Mesodermal cell (in vitro differentiated cells): Measurements from ENCODE around the gene MPZL1.

Experiments used
- H3K27ac ChIP-seq: 2 replicates; pipeline ENCODE4 v1.7.0; 2013; ENCODE audit warnings: mild to moderate bottlenecking, low read depth, low read length, moderate library complexity; ENCODE audit not compliant: severe bottlenecking
- H3K36me3 ChIP-seq: 2 replicates; pipeline ENCODE4 v1.7.1; 2013; ENCODE audit warnings: mild to moderate bottlenecking, low read length, moderate library complexity; ENCODE audit not compliant: control insufficient read depth, insufficient read depth
- H3K4me1 ChIP-seq: one replicate; pipeline ENCODE4 v1.7.1; 2013; ENCODE audit warnings: mild to moderate bottlenecking, low read length; ENCODE audit not compliant: insufficient read depth, control insufficient read depth, poor library complexity, severe bottlenecking
- H3K4me3 ChIP-seq: 2 replicates; pipeline ENCODE4 v1.7.0; 2013; ENCODE audit warnings: low read length, control low read depth, mild to moderate bottlenecking; ENCODE audit not compliant: insufficient read depth, poor library complexity, severe bottlenecking; ENCODE audit errors: extremely low read depth
- H3K9me3 ChIP-seq: 2 replicates; pipeline ENCODE4 v1.7.1; 2013; ENCODE audit warnings: mild to moderate bottlenecking, low read length, moderate library complexity; ENCODE audit not compliant: control insufficient read depth
- WGBS, 2 experiments: methylation state at CpG; one replicate each; pipeline ENCODE4 v1.1.5; 2013; ENCODE audit warnings: missing lambda C conversion rate in 2 of 2; ENCODE audit not compliant: insufficient coverage in 2 of 2; 5-methylcytosine and 5-hydroxymethylcytosine counted together

Gene MPZL1

GRCh38 chr1:167707942-167708341 lies 13.8 kb upstream of the MPZL1 start:
- peaks cover 22% of the 10 kb centered on the region for H3K4me1 ChIP-seq
- no peaks in the 10 kb centered on the region for H3K9me3 ChIP-seq
- H3K4me3 ChIP-seq = no peak overlapping the region
- H3K27ac ChIP-seq = no peak overlapping the region
- H3K36me3 ChIP-seq = peaks cover 3% of the 10 kb centered on the region
- WGBS, 2 experiments = 89 to 90% methylated on average over 3 to 4 of the region's 4 CpGs

GRCh38 chr1:167708940-167709389 lies 12.8 kb upstream of the MPZL1 start:
- peaks cover 22% of the 10 kb centered on the region for H3K4me1 ChIP-seq
- no peaks in the 10 kb centered on the region for H3K36me3 ChIP-seq
- WGBS, 2 experiments = 73 to 83% methylated on average over 2 to 3 of the region's 3 CpGs
- H3K9me3 ChIP-seq = no peaks in the 10 kb centered on the region
- H3K4me3 ChIP-seq = no peak overlapping the region
- no peak overlapping the region for H3K27ac ChIP-seq

GRCh38 chr1:167710836-167711235 lies 10.9 kb upstream of the MPZL1 start:
- WGBS, 2 experiments = no CpG with 5 or more reads among the region's 1 CpG

GRCh38 chr1:167711797-167712196 lies 10.0 kb upstream of the MPZL1 start:
- 88 to 100% methylated on average over 1 to 2 of the region's 3 CpGs for WGBS, 2 experiments
- H3K4me1 ChIP-seq = peaks cover 4% of the 10 kb centered on the region
- H3K27ac ChIP-seq = no peak overlapping the region
- no peak overlapping the region for H3K4me3 ChIP-seq
- no peaks in the 10 kb centered on the region for H3K9me3 ChIP-seq
- no peaks in the 10 kb centered on the region for H3K36me3 ChIP-seq

More at GRCh38 chr1:167710836-167711235, 10.9 kb upstream of the MPZL1 start:
- H3K9me3 ChIP-seq = no peaks in the 10 kb centered on the region
- no peak overlapping the region for H3K4me3 ChIP-seq
- no peaks in the 10 kb centered on the region for H3K36me3 ChIP-seq
- peaks cover 10% of the 10 kb centered on the region for H3K4me1 ChIP-seq
- no peak overlapping the region for H3K27ac ChIP-seq

- Histone ChIP-seq H3K4me1 (peaks cover 18% of the 10 kb centered on the region), H3K9me3 (no peaks in the 10 kb centered on the region), H3K4me3 (peak overlapping the region; percentile 71), H3K36me3 (no peaks in the 10 kb centered on the region), H3K27ac (no peak overlapping the region)
- 5 to 7% methylated on average over 25 to 28 of the region's 31 CpGs for WGBS, 2 experiments
Observed at GRCh38 chr1:167713330-167714081, 8.3 kb upstream of the MPZL1 start.

GRCh38 chr1:167714098-167714438 lies 7.7 kb upstream of the MPZL1 start:
- Histone ChIP-seq H3K36me3 (no peaks in the 10 kb centered on the region), H3K4me1 (peaks cover 23% of the 10 kb centered on the region), H3K27ac (no peak overlapping the region), H3K9me3 (no peaks in the 10 kb centered on the region), H3K4me3 (peak overlapping the region; percentile 71)
- whole genome bisulfite sequencing, 2 experiments = 0 to 4% methylated on average over 18 to 22 of the region's 28 CpGs

- H3K36me3 ChIP-seq = no peaks in the 10 kb centered on the region
- H3K4me1 ChIP-seq = peaks cover 28% of the 10 kb centered on the region
- H3K27ac ChIP-seq = peak overlapping the region; percentile 84
- WGBS, 2 experiments = 1 to 2% methylated on average over 43 to 44 of the region's 50 CpGs
- H3K4me3 ChIP-seq = peak overlapping the region; percentile 71
- H3K9me3 ChIP-seq = no peaks in the 10 kb centered on the region
Observed at GRCh38 chr1:167714439-167715156, 7.2 kb upstream of the MPZL1 start.

- no peaks in the 10 kb centered on the region for H3K9me3 ChIP-seq
- H3K4me3 ChIP-seq = peak overlapping the region; percentile 71
- 0 to 3% methylated on average over 8 to 9 of the region's 26 CpGs for WGBS, 2 experiments
- peak overlapping the region; percentile 84 for H3K27ac ChIP-seq
- peaks cover 35% of the 10 kb centered on the region for H3K4me1 ChIP-seq
- H3K36me3 ChIP-seq = no peaks in the 10 kb centered on the region
Observed at GRCh38 chr1:167715157-167715999, 6.4 kb upstream of the MPZL1 start.

- H3K27ac ChIP-seq = peak overlapping the region; percentile 23
- no CpG with 5 or more reads among the region's 4 CpGs for WGBS, 2 experiments
Observed at GRCh38 chr1:167716000-167716271, 5.8 kb upstream of the MPZL1 start.

GRCh38 chr1:167717351-167717750 lies 4.4 kb upstream of the MPZL1 start:
- peak overlapping the region; percentile 94 for H3K27ac ChIP-seq
- 75 to 94% methylated on average over 1 to 2 of the region's 3 CpGs for WGBS, 2 experiments

More at GRCh38 chr1:167716000-167716271, 5.8 kb upstream of the MPZL1 start:
- Histone ChIP-seq H3K9me3 (no peaks in the 10 kb centered on the region), H3K4me1 (peaks cover 41% of the 10 kb centered on the region), H3K4me3 (peak overlapping the region; percentile 71), H3K36me3 (no peaks in the 10 kb centered on the region)

More at GRCh38 chr1:167717351-167717750, 4.4 kb upstream of the MPZL1 start:
- Histone ChIP-seq H3K4me3 (no peak overlapping the region), H3K4me1 (peaks cover 46% of the 10 kb centered on the region), H3K9me3 (no peaks in the 10 kb centered on the region), H3K36me3 (no peaks in the 10 kb centered on the region)
